ENCODE measurements around the gene ASH1L.
"Not testable (repeated sequence)": the region's sequence is repeated elsewhere in the genome, so short reads cannot be mapped to it uniquely, and the experiment has no call there.

- TF ChIP-seq CTCF (IDR thresholded peaks at IDR 0.05); NFE2L1 (CRISPR knock-in tag; IDR thresholded peaks at IDR 0.05); USF2 (CRISPR knock-in tag; IDR thresholded peaks at IDR 0.05); E2F1 (CRISPR knock-in tag; IDR thresholded peaks at IDR 0.05); ZSCAN18 (CRISPR knock-in tag; IDR thresholded peaks at IDR 0.05); GABPB1 (CRISPR knock-in tag; IDR thresholded peaks at IDR 0.05); TCF7 (CRISPR knock-in tag; IDR thresholded peaks at IDR 0.05; ENCODE audit: low read depth): not testable (repeated sequence)
- TF ChIP-seq TEAD1 (CRISPR knock-in tag; IDR thresholded peaks at IDR 0.05): 0 out of 2 replicates have a peak, but pooled peaks have one; percentile 1
- 0 out of 2 replicates have a peak, but pooled peaks have one; percentile 5 for TF ChIP-seq SP1 (CRISPR knock-in tag; conservative IDR thresholded peaks at IDR 0.05)
These were observed 897 bp upstream of the ASH1L start for GRCh38 chr1:155563377-155564022.

Measured in WTC11 (cell line).